PC-3 (cell line): ENCODE results near the gene ARHGAP15. TPM values are rescaled to one million over a fixed set of nuclear protein-coding genes. Genes with fewer than 3 reads are reported as not detected.

Source experiments
- ATAC-seq: fragments of 200-7000 bp; cut with Tn5 transposase; 2 replicates; pipeline ENCODE4 v1.9.1; 2020; ENCODE audit warnings: mild to moderate bottlenecking, moderate library complexity
- BruUV-seq: library from RNA; stranded (reverse); fragments of 400-500 nt; replicated peaks from 2 replicates; lab custom pipeline; 2021; lab: Mats Ljungman, UMichigan
- CTCF ChIA-PET: fragments of 300-600 bp; sonication (Branson Sonifier 250); formaldehyde crosslinking; loops from one replicate; lab custom pipeline; 2022; ENCODE audit warnings: antibody characterized with exemption; lab: Charles Lee
- POLR2A ChIA-PET: fragments of 300-600 bp; sonication (Branson Sonifier 250); formaldehyde crosslinking; loops from one replicate; lab custom pipeline; 2022; ENCODE audit warnings: antibody characterized with exemption; ENCODE audit not compliant: unreplicated experiment; lab: Charles Lee
- DNase-seq: peaks from one replicate; pipeline ENCODE4 v3.0.0-alpha.2; 2015
- H2AFZ ChIP-seq: fragments of 300-600 bp; sonication (generic); 2 replicates; pipeline ENCODE4 v1.6.0; 2016; ENCODE audit warnings: antibody characterized with exemption, low read length
- H3F3A ChIP-seq: fragments of 300-600 bp; sonication (generic); one replicate; pipeline ENCODE4 v1.6.0; 2017; ENCODE audit warnings: antibody characterized with exemption, low read length, control low read depth, mild to moderate bottlenecking; ENCODE audit not compliant: unreplicated experiment
- H3K27ac ChIP-seq: fragments of 300-600 bp; sonication (generic); 2 replicates; pipeline ENCODE4 v1.5.1; 2016; ENCODE audit warnings: mild to moderate bottlenecking, low read length
- H3K27me3 ChIP-seq: fragments of 300-600 bp; sonication (generic); 2 replicates; pipeline ENCODE4 v1.6.1; 2016; ENCODE audit warnings: low read length, mixed read lengths
- H3K36me3 ChIP-seq: fragments of 300-600 bp; sonication (generic); 2 replicates; pipeline ENCODE4 v1.6.1; 2016; ENCODE audit warnings: low read depth, mixed run types, low read length, mixed read lengths
- H3K4me1 ChIP-seq: fragments of 300-600 bp; sonication (generic); 2 replicates; pipeline ENCODE4 v1.5.1; 2016; ENCODE audit warnings: low read length; ENCODE audit not compliant: insufficient read depth
- H3K4me2 ChIP-seq: fragments of 300-600 bp; sonication (generic); 2 replicates; pipeline ENCODE4 v1.6.0; 2016; ENCODE audit warnings: low read length
- H3K4me3 ChIP-seq: fragments of 300-600 bp; sonication (generic); 2 replicates; pipeline ENCODE4 v1.5.1; 2016; ENCODE audit warnings: mild to moderate bottlenecking, low read length, mixed read lengths
- H3K79me2 ChIP-seq: fragments of 300-600 bp; sonication (generic); 2 replicates; pipeline ENCODE4 v1.6.1; 2017; ENCODE audit warnings: low read length, mixed read lengths
- H3K9ac ChIP-seq: fragments of 300-600 bp; sonication (generic); 2 replicates; pipeline ENCODE4 v1.6.0; 2016; ENCODE audit warnings: mild to moderate bottlenecking, low read length
- H3K9me2 ChIP-seq: fragments of 300-600 bp; sonication (generic); replicated peaks from 2 replicates; pipeline ENCODE4 v1.6.1; 2016; ENCODE audit warnings: mixed run types, low read length, mixed read lengths
- H3K9me3 ChIP-seq: fragments of 300-600 bp; sonication (generic); 2 replicates; pipeline ENCODE4 v1.6.1; 2016; ENCODE audit warnings: low read length, mixed read lengths
- H4K20me1 ChIP-seq: fragments of 300-600 bp; sonication (generic); 2 replicates; pipeline ENCODE4 v1.6.1; 2016; ENCODE audit warnings: low read length, mixed read lengths
- EZH2 ChIP-seq: fragments of 300-600 bp; sonication (generic); IDR thresholded peaks from one replicate; pipeline ENCODE4 v1.6.1; 2017; ENCODE audit warnings: antibody characterized with exemption, mild to moderate bottlenecking, low read length; ENCODE audit not compliant: unreplicated experiment
- EZH2phosphoT487 ChIP-seq: fragments of 300-600 bp; sonication (generic); IDR thresholded peaks from 2 replicates; pipeline ENCODE4 v1.6.1; 2018; ENCODE audit warnings: mild to moderate bottlenecking, antibody characterized with exemption, low read length, borderline replicate concordance
- intact Hi-C: fragments of 100-400 bp; cut with micrococcal nuclease; formaldehyde crosslinking; loops from 2 replicates; pipeline ENCODE4 v1.9.0; 2023
- total RNA-seq: library from RNA; depleted of rRNA; stranded (reverse); fragments of >200 nt; gene quantifications from 2 replicates; pipeline ENCODE4 v1.2.3, GENCODE V29; 2014
- TF ChIP-seq, protein P1 (sequence below): fragments of 300-600 bp; sonication (generic); conservative IDR thresholded peaks from 2 replicates; pipeline ENCODE4 v1.5.1; 2017; ENCODE audit warnings: antibody characterized with exemption, low read depth, mild to moderate bottlenecking, low read length

ARHGAP15 gene
- total RNA-seq, 1 experiment from 2014 or later, result not detected

DNA sequence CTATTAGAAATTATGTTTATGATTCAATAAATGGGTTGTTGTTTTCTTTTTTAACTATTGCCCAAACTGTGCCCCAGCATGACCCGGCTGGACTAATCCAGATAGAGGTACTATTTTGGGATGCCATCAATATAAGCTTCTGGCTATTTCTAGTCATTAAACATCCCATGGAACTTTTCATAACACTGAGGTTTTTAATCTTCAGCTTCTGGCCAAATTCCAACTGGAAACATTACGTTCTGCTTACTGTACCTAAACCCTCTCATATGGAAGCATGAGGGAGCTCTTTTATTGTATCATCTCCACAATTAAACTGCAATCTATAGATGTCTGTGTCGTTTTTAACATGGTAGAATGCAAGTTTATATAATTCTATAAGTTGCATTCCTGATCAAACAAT lies 674.7 kb downstream of the ARHGAP15 start:
- peaks cover 9% of the 10 kb centered on the region for H3K4me1 ChIP-seq
- ATAC-seq (no peak), DNase-seq (no peak)
- H3K79me2 ChIP-seq, result no peaks in the 10 kb centered on the region
- no peak overlapping the region for H3K4me2 ChIP-seq
- H2AFZ ChIP-seq, result no peak overlapping the region
- TF ChIP-seq EZH2phosphoT487 (no peak), EZH2 (no peak)
- TF ChIP-seq, protein P1, sequence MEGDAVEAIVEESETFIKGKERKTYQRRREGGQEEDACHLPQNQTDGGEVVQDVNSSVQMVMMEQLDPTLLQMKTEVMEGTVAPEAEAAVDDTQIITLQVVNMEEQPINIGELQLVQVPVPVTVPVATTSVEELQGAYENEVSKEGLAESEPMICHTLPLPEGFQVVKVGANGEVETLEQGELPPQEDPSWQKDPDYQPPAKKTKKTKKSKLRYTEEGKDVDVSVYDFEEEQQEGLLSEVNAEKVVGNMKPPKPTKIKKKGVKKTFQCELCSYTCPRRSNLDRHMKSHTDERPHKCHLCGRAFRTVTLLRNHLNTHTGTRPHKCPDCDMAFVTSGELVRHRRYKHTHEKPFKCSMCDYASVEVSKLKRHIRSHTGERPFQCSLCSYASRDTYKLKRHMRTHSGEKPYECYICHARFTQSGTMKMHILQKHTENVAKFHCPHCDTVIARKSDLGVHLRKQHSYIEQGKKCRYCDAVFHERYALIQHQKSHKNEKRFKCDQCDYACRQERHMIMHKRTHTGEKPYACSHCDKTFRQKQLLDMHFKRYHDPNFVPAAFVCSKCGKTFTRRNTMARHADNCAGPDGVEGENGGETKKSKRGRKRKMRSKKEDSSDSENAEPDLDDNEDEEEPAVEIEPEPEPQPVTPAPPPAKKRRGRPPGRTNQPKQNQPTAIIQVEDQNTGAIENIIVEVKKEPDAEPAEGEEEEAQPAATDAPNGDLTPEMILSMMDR, result no peak
- no peaks in the 10 kb centered on the region for H4K20me1 ChIP-seq
- H3K9me3 ChIP-seq, result no peaks in the 10 kb centered on the region
- H3K27me3 ChIP-seq, result no peaks in the 10 kb centered on the region
- CTCF ChIA-PET, result interaction anchor here (0.7 kb wide), 1 partner anchor 100 kb away, joined by 3 read pairs; no protein-coding TSS in a partner anchor
- POLR2A ChIA-PET, result no interaction called here
- intact Hi-C loops, result no loop called here
- H3K27ac ChIP-seq, result no peak overlapping the region
- H3K4me3 ChIP-seq, result no peak overlapping the region
- H3K9me2 ChIP-seq, result no peaks in the 10 kb centered on the region; the same call in 1 of the 2 replicates
- H3F3A ChIP-seq, result no peaks in the 10 kb centered on the region
- no peak overlapping the region for H3K9ac ChIP-seq
- no TSS peak for BruUV-seq
- no peaks in the 10 kb centered on the region for H3K36me3 ChIP-seq

DNA sequence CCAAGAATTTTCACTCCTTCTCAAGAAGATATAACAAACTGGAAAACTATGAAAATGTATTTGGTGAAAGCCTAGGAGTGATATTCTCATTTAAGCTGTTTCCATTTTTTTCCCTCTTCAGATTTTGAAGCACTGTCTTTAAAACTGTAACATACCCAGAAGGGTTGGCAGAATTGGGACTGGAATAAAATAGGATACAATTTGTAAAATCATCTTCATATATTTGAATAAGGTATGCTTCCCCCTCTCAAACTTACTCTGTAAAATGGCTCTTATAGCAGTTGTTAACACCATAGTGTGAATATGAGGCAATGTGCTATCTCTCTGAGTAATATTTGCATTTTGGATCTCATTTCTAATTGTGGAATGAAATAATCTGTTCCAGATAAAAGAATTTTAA lies 676.4 kb downstream of the ARHGAP15 start:
- no peaks in the 10 kb centered on the region for H3K9me3 ChIP-seq
- intact Hi-C loops, result no loop called here
- no peaks in the 10 kb centered on the region; the same call in 1 of the 2 replicates for H3K9me2 ChIP-seq
- H2AFZ ChIP-seq, result no peak overlapping the region
- no peaks in the 10 kb centered on the region for H3K36me3 ChIP-seq
- DNase-seq (no peak), ATAC-seq (no peak)
- no peak overlapping the region for H3K4me3 ChIP-seq
- H3K4me1 ChIP-seq, result peaks cover 9% of the 10 kb centered on the region
- no peaks in the 10 kb centered on the region for H4K20me1 ChIP-seq
- H3K79me2 ChIP-seq, result no peaks in the 10 kb centered on the region
- no peak overlapping the region for H3K9ac ChIP-seq
- H3K27ac ChIP-seq, result no peak overlapping the region
- H3K4me2 ChIP-seq, result no peak overlapping the region
- TF ChIP-seq EZH2, result no peak
- TF ChIP-seq, protein P1, result no peak
- no TSS peak for BruUV-seq
- H3F3A ChIP-seq, result no peaks in the 10 kb centered on the region
- CTCF ChIA-PET, result no interaction called here
- POLR2A ChIA-PET, result no interaction called here
- H3K27me3 ChIP-seq, result no peaks in the 10 kb centered on the region

DNA sequence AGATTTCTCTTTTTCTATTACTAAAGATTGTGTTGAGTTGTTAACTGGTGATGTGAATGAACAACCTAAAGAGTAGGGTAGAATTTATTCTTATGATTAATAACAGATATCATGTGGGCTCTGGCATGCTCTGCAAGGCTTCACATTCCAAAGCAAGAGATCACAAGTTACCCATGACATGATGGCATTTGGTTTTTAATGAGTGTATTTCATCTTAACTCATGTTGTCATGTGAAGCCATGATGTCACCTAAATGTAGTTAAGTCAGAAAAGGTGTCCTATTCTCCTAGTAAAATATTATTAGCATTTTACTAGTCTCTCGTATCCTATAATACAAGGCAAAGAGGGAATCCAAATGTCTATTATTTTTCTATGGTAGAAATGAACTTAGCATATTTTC lies 678.0 kb downstream of the ARHGAP15 start:
- Histone ChIP-seq H3K9ac (no peak overlapping the region), H3K9me2 (no peaks in the 10 kb centered on the region; the same call in 1 of the 2 replicates), H3K36me3 (no peaks in the 10 kb centered on the region), H3K4me2 (no peak overlapping the region), H3K4me1 (peaks cover 4% of the 10 kb centered on the region), H4K20me1 (no peaks in the 10 kb centered on the region), H2AFZ (no peak overlapping the region), H3K27ac (no peak overlapping the region), H3K27me3 (no peaks in the 10 kb centered on the region), H3K79me2 (no peaks in the 10 kb centered on the region), H3F3A (no peaks in the 10 kb centered on the region), H3K4me3 (no peak overlapping the region), H3K9me3 (no peaks in the 10 kb centered on the region)
- DNase-seq (no peak), ATAC-seq (no peak)
- TF ChIP-seq, protein P1, result no peak
- TF ChIP-seq EZH2 (no peak), EZH2phosphoT487 (no peak)
- intact Hi-C loops, result no loop called here
- CTCF ChIA-PET, result no interaction called here
- no TSS peak for BruUV-seq
- POLR2A ChIA-PET, result no interaction called here
